ENCODE measurements around the gene GABRR2.
A peak's percentile ranks its signal among the peaks of the same experiment; 100 is the strongest.

The GABRR2 gene

DNA sequence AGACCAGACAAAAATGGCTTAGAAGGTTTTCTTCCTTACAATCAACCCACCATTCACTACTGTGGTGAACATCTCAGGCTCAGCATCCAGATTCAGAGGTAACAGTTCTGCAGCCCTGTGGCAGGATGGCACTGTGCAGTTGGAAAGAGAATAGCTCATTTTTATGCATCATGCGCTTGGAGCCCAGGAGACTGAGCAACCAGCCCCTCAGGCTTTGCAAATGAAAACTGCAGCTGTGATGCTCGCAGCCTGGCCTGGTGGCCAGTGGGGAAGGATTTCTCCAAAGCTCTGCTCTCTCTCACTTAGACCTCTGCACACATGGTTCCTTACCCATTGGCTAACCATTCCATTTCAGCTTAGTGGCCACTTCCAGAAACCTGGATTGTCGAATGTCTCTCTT lies 45.8 kb downstream of the GABRR2 start:
- Histone ChIP-seq H4K20me1 (ENCODE audit: insufficient read depth, low read length, poor library complexity, severe bottlenecking) (no peaks in the 10 kb centered on the region), H3K4me1 (ENCODE audit: insufficient read depth, low read length, poor library complexity, severe bottlenecking) (peaks cover 15% of the 10 kb centered on the region), H3K79me2 (ENCODE audit: insufficient read depth, low read length) (no peaks in the 10 kb centered on the region), H3K9me3 (ENCODE audit: insufficient read depth, low read depth, low read length) (no peaks in the 10 kb centered on the region), H3K9ac (ENCODE audit: low read depth, low read length, poor library complexity, severe bottlenecking) (no peak overlapping the region), H3K4me2 (ENCODE audit: low read depth, low read length, poor library complexity, severe bottlenecking) (no peak overlapping the region), H3K27me3 (ENCODE audit: insufficient read depth, low read length, poor library complexity, severe bottlenecking) (no peaks in the 10 kb centered on the region), H3K36me3 (ENCODE audit: insufficient read depth, low read length) (no peaks in the 10 kb centered on the region), H3K9me2 (replicated peaks; ENCODE audit: low read depth, low read length) (no peaks in the 10 kb centered on the region), H2AFZ (ENCODE audit: low read length) (no peak overlapping the region), H3K4me3 (ENCODE audit: low read length, poor library complexity, severe bottlenecking) (no peak overlapping the region), H3F3A (ENCODE audit: low read depth) (no peaks in the 10 kb centered on the region)
- TF ChIP-seq, protein P1, sequence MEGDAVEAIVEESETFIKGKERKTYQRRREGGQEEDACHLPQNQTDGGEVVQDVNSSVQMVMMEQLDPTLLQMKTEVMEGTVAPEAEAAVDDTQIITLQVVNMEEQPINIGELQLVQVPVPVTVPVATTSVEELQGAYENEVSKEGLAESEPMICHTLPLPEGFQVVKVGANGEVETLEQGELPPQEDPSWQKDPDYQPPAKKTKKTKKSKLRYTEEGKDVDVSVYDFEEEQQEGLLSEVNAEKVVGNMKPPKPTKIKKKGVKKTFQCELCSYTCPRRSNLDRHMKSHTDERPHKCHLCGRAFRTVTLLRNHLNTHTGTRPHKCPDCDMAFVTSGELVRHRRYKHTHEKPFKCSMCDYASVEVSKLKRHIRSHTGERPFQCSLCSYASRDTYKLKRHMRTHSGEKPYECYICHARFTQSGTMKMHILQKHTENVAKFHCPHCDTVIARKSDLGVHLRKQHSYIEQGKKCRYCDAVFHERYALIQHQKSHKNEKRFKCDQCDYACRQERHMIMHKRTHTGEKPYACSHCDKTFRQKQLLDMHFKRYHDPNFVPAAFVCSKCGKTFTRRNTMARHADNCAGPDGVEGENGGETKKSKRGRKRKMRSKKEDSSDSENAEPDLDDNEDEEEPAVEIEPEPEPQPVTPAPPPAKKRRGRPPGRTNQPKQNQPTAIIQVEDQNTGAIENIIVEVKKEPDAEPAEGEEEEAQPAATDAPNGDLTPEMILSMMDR (conservative IDR thresholded peaks at IDR 0.05; ENCODE audit: low read length) = no peak
- no peak for TF ChIP-seq EZH2phosphoT487 (IDR thresholded peaks at IDR 0.05; ENCODE audit: borderline replicate concordance)

DNA sequence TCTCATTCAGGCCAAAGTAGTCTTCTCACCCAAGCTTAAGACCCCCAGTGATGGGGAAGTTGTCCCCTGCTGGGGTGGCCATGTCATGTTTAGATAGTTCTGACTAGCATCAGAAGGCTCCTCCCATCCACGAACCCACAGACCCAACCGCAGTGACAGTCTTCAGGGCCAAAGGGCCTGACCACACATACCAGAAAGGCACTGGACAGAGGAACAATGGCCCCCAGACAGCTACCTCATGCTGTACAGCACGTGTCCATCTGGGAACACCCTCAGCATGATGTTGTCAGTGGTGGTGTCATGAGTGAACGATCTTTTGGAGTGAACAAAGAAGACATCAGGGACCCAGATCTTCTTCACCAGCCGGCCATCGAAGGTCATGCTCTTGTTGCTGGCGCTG lies 46.3 kb downstream of the GABRR2 start:
- Histone ChIP-seq H3K4me3 (ENCODE audit: low read length, poor library complexity, severe bottlenecking) (no peak overlapping the region), H3K4me1 (ENCODE audit: insufficient read depth, low read length, poor library complexity, severe bottlenecking) (peaks cover 15% of the 10 kb centered on the region), H3K36me3 (ENCODE audit: insufficient read depth, low read length) (no peaks in the 10 kb centered on the region), H3K4me2 (ENCODE audit: low read depth, low read length, poor library complexity, severe bottlenecking) (no peak overlapping the region), H2AFZ (ENCODE audit: low read length) (no peak overlapping the region), H3K79me2 (ENCODE audit: insufficient read depth, low read length) (no peaks in the 10 kb centered on the region), H3K9me3 (ENCODE audit: insufficient read depth, low read depth, low read length) (no peaks in the 10 kb centered on the region), H4K20me1 (ENCODE audit: insufficient read depth, low read length, poor library complexity, severe bottlenecking) (no peaks in the 10 kb centered on the region), H3F3A (ENCODE audit: low read depth) (no peaks in the 10 kb centered on the region), H3K9ac (ENCODE audit: low read depth, low read length, poor library complexity, severe bottlenecking) (no peak overlapping the region), H3K27me3 (ENCODE audit: insufficient read depth, low read length, poor library complexity, severe bottlenecking) (no peaks in the 10 kb centered on the region), H3K9me2 (replicated peaks; ENCODE audit: low read depth, low read length) (no peaks in the 10 kb centered on the region)
- no peak for TF ChIP-seq EZH2phosphoT487 (IDR thresholded peaks at IDR 0.05; ENCODE audit: borderline replicate concordance)
- TF ChIP-seq, protein P1 (conservative IDR thresholded peaks at IDR 0.05; ENCODE audit: low read length) = no peak

DNA sequence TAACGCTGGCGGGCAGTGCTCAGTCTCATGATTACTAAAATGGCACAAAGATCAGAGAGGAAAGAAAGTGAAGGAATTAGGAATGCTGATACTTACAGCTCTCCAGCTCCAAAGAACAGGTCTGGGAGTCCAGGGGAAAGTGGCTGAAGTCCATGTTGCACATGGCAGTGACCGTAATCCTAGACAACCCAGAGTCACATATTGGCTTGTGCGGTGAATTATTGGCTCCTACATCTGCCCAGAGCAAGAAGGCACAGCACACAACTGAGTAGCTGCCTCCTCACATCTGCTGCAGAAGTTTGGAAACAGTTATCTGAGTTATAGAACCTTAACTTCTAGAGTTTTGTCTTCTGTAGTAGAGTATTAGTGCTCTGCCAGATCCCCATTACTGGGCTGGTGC lies 47.2 kb downstream of the GABRR2 start:
- no peaks in the 10 kb centered on the region for H3K36me3 ChIP-seq (ENCODE audit: insufficient read depth, low read length)
- H3K9me2 ChIP-seq (replicated peaks; ENCODE audit: low read depth, low read length) = no peaks in the 10 kb centered on the region
- H2AFZ ChIP-seq (ENCODE audit: low read length) = 0 out of 2 replicates have a peak overlapping the region, but pooled peaks have one; percentile 20
- H4K20me1 ChIP-seq (ENCODE audit: insufficient read depth, low read length, poor library complexity, severe bottlenecking) = no peaks in the 10 kb centered on the region
- no peak overlapping the region for H3K9ac ChIP-seq (ENCODE audit: low read depth, low read length, poor library complexity, severe bottlenecking)
- no peaks in the 10 kb centered on the region for H3F3A ChIP-seq (ENCODE audit: low read depth)
- peaks cover 15% of the 10 kb centered on the region for H3K4me1 ChIP-seq (ENCODE audit: insufficient read depth, low read length, poor library complexity, severe bottlenecking)
- H3K79me2 ChIP-seq (ENCODE audit: insufficient read depth, low read length) = no peaks in the 10 kb centered on the region
- no peaks in the 10 kb centered on the region for H3K27me3 ChIP-seq (ENCODE audit: insufficient read depth, low read length, poor library complexity, severe bottlenecking)
- H3K4me2 ChIP-seq (ENCODE audit: low read depth, low read length, poor library complexity, severe bottlenecking) = no peak overlapping the region
- no peaks in the 10 kb centered on the region for H3K9me3 ChIP-seq (ENCODE audit: insufficient read depth, low read depth, low read length)
- H3K4me3 ChIP-seq (ENCODE audit: low read length, poor library complexity, severe bottlenecking) = no peak overlapping the region
- no peak for TF ChIP-seq EZH2phosphoT487 (IDR thresholded peaks at IDR 0.05; ENCODE audit: borderline replicate concordance)

DNA sequence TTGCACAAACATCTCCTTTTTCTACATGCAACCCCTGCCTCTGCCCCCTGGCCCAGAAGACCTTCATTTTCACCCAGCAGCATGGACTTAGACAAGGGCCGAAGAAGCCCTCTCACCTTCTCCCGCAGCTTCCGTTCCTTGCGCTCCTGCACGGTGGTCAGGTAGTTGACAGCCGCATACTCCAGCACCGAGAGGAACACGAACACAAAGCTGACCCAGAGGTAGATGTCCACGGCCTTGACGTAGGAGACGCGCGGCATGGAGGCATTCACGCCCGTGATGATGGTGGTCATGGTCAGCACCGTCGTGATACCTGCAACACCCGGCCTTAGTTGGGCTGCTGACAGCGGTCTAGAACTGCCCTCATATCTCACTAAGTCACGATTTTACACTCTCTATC lies 50.8 kb downstream of the GABRR2 start:
- Histone ChIP-seq H3K4me2 (ENCODE audit: low read depth, low read length, poor library complexity, severe bottlenecking) (no peak overlapping the region), H3K9me3 (ENCODE audit: insufficient read depth, low read depth, low read length) (no peaks in the 10 kb centered on the region), H3K9me2 (replicated peaks; ENCODE audit: low read depth, low read length) (no peaks in the 10 kb centered on the region), H3K36me3 (ENCODE audit: insufficient read depth, low read length) (no peaks in the 10 kb centered on the region), H3K4me1 (ENCODE audit: insufficient read depth, low read length, poor library complexity, severe bottlenecking) (peaks cover 19% of the 10 kb centered on the region), H2AFZ (ENCODE audit: low read length) (no peak overlapping the region), H3K4me3 (ENCODE audit: low read length, poor library complexity, severe bottlenecking) (no peak overlapping the region), H3K79me2 (ENCODE audit: insufficient read depth, low read length) (no peaks in the 10 kb centered on the region), H3K9ac (ENCODE audit: low read depth, low read length, poor library complexity, severe bottlenecking) (no peak overlapping the region), H3K27me3 (ENCODE audit: insufficient read depth, low read length, poor library complexity, severe bottlenecking) (no peaks in the 10 kb centered on the region), H4K20me1 (ENCODE audit: insufficient read depth, low read length, poor library complexity, severe bottlenecking) (no peaks in the 10 kb centered on the region), H3F3A (ENCODE audit: low read depth) (no peaks in the 10 kb centered on the region)
- TF ChIP-seq EZH2phosphoT487 (IDR thresholded peaks at IDR 0.05; ENCODE audit: borderline replicate concordance) = no peak
- TF ChIP-seq, protein P1 (conservative IDR thresholded peaks at IDR 0.05; ENCODE audit: low read length) = no peak

Measured in Loucy (cell line).